ENCODE measurements around the gene KRTAP6-3.

The KRTAP6-3 gene, protein sequence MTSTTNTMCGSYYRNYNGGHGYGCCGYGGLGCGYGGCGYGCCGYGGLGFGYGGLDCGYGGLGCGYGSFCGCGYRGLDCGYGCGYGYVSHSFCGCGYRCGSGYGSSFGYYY

DNA sequence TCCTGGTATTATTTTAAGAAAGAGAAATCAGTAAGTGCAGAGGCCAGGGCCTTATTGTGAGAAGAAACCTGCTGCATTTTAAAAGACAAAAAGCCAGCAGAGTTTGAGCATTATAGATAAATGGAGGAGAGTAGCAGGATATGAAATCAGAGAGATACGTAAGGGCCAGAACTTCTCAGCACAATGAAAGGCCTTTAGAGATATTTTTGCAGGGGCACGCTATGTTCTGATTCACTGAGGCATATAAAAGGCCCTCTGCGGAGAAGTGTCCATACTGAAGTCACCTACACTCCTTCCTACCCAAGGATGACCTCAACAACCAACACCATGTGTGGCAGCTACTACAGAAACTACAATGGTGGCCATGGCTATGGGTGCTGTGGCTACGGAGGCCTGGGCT lies at the start of gene KRTAP6-3:
Gene KRTAP6-3 (plus strand): TSS at position 301 of the 400 bp plus-strand sequence. CDS start 6 bp downstream, at position 307.
- TF ChIP-seq Cebpa-rat (IDR thresholded peaks at IDR 0.05) = no peak
- H3K27ac ChIP-seq = no peak within 1 kb of the TSS
- no peak within 1 kb of the TSS for H3K9ac ChIP-seq
- H4K20me1 ChIP-seq = no peaks in the 10 kb centered on the region
- H3K4me1 ChIP-seq = no peaks in the 10 kb centered on the region
- no peaks in the 10 kb centered on the region for H3K36me3 ChIP-seq
- H3K9me3 ChIP-seq = no peaks in the 10 kb centered on the region
- no peak within 1 kb of the TSS for H3K4me2 ChIP-seq
- H3K27me3 ChIP-seq = no peaks in the 10 kb centered on the region
- H3K4me3 ChIP-seq = no peak within 1 kb of the TSS

DNA sequence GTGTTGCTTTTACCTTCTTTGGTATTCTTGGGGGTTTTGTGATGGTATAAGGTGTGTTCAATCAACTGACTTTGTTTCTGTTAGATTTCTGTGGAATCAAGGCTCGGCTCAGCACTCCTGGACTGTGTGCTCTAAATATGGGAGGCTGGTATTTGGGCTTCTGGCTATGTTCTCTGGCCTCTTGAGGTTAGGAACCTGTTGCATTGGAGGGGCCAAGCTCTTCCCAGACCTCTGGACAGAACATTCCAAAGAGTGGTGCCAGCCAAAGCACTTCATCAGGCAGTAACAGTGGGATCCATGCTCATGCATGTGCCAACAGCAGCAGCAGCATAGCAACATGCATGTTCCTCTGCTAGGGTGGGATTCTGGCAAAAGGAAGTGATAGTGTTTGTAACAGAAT lies 39.5 kb upstream of the KRTAP6-3 start:
- H3K27me3 ChIP-seq = no peaks in the 10 kb centered on the region
- TF ChIP-seq Cebpa-rat (IDR thresholded peaks at IDR 0.05) = no peak
- no peak overlapping the region for H3K4me2 ChIP-seq
- no peaks in the 10 kb centered on the region for H3K36me3 ChIP-seq
- no peaks in the 10 kb centered on the region for H4K20me1 ChIP-seq
- no peak overlapping the region for H3K4me3 ChIP-seq
- H3K9me3 ChIP-seq = no peaks in the 10 kb centered on the region
- H3K9ac ChIP-seq = no peak overlapping the region
- H3K4me1 ChIP-seq = no peaks in the 10 kb centered on the region
- H3K27ac ChIP-seq = no peak overlapping the region

DNA sequence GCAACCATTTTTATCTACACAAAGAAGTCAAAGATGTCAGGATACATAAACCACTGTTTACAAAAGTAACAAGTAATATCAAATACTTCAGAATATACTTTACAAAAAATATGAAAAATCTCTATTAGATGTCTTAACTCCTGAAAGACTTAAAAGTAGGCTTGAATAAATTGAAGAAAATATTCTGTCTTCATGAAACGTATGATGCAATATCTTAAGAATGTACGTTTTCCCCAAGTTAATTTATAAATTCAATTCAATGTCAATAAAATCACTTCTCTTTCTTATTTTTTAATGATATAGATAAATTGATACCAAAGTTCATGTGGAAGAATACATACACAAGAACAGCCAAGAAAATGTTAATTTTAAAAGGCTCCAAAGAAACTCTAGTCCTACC lies 37.1 kb upstream of the KRTAP6-3 start:
- H3K27me3 ChIP-seq = no peaks in the 10 kb centered on the region

DNA sequence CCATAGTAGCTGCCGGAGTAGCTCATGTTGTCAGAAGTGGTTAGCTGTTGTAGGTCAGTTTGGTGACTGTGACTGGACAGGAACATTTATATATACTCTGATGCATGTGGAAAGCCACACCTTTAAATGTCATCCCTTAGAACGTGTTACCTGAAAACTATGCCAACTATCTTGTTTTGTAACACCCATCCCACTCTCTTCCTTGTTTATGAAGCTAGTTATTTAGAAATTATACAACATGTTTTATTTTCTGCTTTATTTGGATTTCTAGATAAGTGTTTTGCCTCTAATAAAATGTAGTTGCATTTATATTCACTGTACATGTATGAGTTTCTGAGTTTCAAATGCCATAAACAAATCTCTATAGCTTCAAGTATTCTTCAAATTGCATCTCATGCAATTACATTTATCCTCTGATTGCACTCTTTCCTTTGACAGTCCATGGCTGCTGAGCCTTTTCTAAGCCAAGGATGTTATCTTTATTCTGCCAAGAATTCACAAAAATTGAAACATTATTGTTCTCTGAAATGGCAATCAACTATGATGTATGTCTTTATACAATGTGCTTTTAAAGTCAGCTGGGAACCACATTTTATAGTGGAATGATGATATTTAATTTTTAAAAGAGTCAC lies 30.9 kb upstream of the KRTAP6-3 start, which contains the start of gene KRTAP19-7:
Gene KRTAP19-7 (minus strand): TSS at position 51 of the 632 bp plus-strand sequence. CDS start 25 bp downstream, at position 26.
- Histone ChIP-seq H3K36me3 (no peaks in the 10 kb centered on the region), H3K9ac (no peak within 1 kb of the TSS), H4K20me1 (no peaks in the 10 kb centered on the region), H3K4me3 (no peak within 1 kb of the TSS), H3K4me2 (no peak within 1 kb of the TSS), H3K27ac (no peak within 1 kb of the TSS), H3K27me3 (no peaks in the 10 kb centered on the region), H3K9me3 (no peaks in the 10 kb centered on the region), H3K4me1 (no peaks in the 10 kb centered on the region)
- TF ChIP-seq Cebpa-rat (IDR thresholded peaks at IDR 0.05) = no peak

More for the DNA sequence above, 37.1 kb upstream of the KRTAP6-3 start:
- Histone ChIP-seq H3K4me1 (no peaks in the 10 kb centered on the region), H3K9ac (no peak overlapping the region), H3K4me2 (no peak overlapping the region), H3K9me3 (no peaks in the 10 kb centered on the region), H3K27ac (no peak overlapping the region), H4K20me1 (no peaks in the 10 kb centered on the region), H3K4me3 (no peak overlapping the region), H3K36me3 (no peaks in the 10 kb centered on the region)
- TF ChIP-seq Cebpa-rat (IDR thresholded peaks at IDR 0.05) = no peak

DNA sequence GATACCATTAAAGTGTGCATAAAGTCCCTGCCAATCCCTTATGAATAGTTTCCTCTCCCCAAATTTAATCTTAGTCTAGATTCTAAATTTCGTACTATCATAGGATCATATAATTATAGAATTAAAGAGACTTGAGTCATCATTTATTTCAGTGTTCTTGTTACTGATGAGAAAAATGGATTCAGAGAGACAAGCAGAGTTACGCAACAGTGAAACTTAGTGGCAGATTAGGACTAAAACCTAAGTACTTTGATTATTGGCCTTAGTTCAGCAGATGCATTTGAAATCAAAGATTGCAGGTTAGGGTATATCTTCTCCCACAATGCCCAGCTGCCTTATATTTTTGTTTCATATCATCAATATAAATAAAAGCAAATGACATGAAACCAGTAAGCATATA lies 30.3 kb upstream of the KRTAP6-3 start:
- Histone ChIP-seq H3K27ac (no peak overlapping the region), H3K9me3 (no peaks in the 10 kb centered on the region), H4K20me1 (no peaks in the 10 kb centered on the region), H3K4me3 (no peak overlapping the region), H3K27me3 (no peaks in the 10 kb centered on the region), H3K4me2 (no peak overlapping the region), H3K9ac (no peak overlapping the region), H3K4me1 (no peaks in the 10 kb centered on the region), H3K36me3 (no peaks in the 10 kb centered on the region)
- TF ChIP-seq Cebpa-rat (IDR thresholded peaks at IDR 0.05) = no peak

DNA sequence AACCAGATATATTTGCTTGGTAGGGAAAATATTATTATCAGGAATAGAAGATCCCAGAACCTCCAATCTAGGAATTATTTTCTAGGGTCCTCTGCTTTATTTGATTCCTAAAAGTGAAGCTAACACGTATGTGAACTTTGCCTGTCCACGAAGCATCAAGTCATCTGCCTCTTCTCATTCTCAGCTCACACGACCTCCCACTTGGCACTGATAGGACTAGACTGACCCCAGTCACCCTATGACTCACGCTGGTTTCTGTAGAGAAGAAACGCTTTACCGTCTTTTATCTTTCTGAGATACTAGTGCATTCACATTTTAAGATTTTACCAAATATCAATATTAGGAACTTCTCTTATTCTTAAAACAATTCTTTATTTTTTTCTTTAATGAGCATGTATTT lies 29.2 kb upstream of the KRTAP6-3 start:
- Histone ChIP-seq H3K9me3 (no peaks in the 10 kb centered on the region), H3K27me3 (no peaks in the 10 kb centered on the region), H3K9ac (no peak overlapping the region)

DNA sequence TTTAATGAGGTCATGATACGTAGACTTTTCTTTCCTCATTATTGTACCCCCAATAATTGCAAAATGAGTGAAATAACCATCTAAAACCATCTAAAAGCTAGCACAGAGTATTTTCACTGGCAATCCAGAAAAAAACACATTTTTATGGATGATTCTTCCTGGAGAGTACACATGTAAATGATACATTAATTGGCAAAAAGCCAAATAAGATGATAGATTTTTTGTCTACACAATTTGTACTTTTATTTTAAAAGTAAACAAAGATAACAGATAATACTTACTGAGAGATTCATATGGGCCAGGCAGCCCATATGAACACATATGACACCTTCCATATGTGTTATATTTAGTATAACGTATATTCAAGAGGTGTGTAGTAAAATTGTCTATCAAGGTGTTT lies 28.6 kb upstream of the KRTAP6-3 start:
- Histone ChIP-seq H3K27ac (no peak overlapping the region), H3K9me3 (no peaks in the 10 kb centered on the region)
- TF ChIP-seq Cebpa-rat (IDR thresholded peaks at IDR 0.05) = no peak

More for the DNA sequence above, 29.2 kb upstream of the KRTAP6-3 start:
- H3K4me3 ChIP-seq = no peak overlapping the region
- no peaks in the 10 kb centered on the region for H3K36me3 ChIP-seq
- no peaks in the 10 kb centered on the region for H3K4me1 ChIP-seq
- H3K4me2 ChIP-seq = no peak overlapping the region
- H4K20me1 ChIP-seq = no peaks in the 10 kb centered on the region
- no peak for TF ChIP-seq Cebpa-rat (IDR thresholded peaks at IDR 0.05)
- H3K27ac ChIP-seq = no peak overlapping the region

DNA sequence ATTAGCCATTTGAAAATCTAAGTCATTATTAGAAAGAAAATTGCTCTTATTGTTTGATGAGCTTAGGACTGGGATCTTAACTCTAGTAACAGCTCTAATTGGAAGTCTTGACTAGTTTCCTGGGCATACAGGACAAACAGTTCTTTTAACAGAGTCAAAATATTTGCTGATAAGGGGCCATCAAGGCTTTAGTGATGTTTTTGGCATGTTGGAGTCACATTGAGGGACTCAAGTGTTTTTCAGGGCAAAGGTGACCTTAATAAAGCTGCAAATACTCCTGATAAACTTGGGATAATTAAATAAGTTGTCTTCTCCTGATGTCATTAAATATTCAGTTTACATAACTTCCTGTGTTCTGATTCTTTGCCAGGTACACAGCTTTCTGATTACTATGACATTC lies 24.6 kb upstream of the KRTAP6-3 start:
- no peaks in the 10 kb centered on the region for H3K4me1 ChIP-seq
- H3K27ac ChIP-seq = no peak overlapping the region
- H3K4me2 ChIP-seq = no peak overlapping the region
- H3K27me3 ChIP-seq = no peaks in the 10 kb centered on the region
- no peaks in the 10 kb centered on the region for H3K9me3 ChIP-seq
- no peaks in the 10 kb centered on the region for H3K36me3 ChIP-seq
- no peaks in the 10 kb centered on the region for H4K20me1 ChIP-seq
- H3K4me3 ChIP-seq = no peak overlapping the region
- TF ChIP-seq Cebpa-rat (IDR thresholded peaks at IDR 0.05) = no peak
- H3K9ac ChIP-seq = no peak overlapping the region

More for the DNA sequence above, 28.6 kb upstream of the KRTAP6-3 start:
- H3K9ac ChIP-seq = no peak overlapping the region
- no peaks in the 10 kb centered on the region for H3K4me1 ChIP-seq
- H3K36me3 ChIP-seq = no peaks in the 10 kb centered on the region
- no peak overlapping the region for H3K4me3 ChIP-seq
- H4K20me1 ChIP-seq = no peaks in the 10 kb centered on the region
- no peaks in the 10 kb centered on the region for H3K27me3 ChIP-seq
- H3K4me2 ChIP-seq = no peak overlapping the region

DNA sequence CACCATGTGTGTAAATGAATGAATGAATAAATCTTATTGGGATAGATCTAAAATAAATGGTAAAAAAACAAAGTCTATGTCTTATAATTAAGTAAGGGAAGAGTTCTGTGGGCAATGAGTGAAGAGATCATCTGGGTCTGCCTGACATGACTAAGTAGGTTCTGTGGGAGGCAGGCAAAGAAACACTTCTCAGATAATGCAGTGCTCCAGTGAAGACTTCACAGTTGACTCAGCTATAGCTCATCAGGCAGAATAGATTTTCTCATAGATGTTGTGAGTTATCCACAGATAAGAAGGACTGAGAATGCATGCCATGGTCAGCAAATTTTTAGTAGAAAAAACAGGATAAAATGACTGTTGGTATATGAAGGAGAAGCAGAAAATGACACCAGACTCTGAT lies 14.5 kb upstream of the KRTAP6-3 start:
- TF ChIP-seq Cebpa-rat (IDR thresholded peaks at IDR 0.05) = no peak
- Histone ChIP-seq H3K4me1 (no peaks in the 10 kb centered on the region), H3K9ac (no peak overlapping the region), H3K36me3 (no peaks in the 10 kb centered on the region), H3K27ac (no peak overlapping the region), H3K9me3 (no peaks in the 10 kb centered on the region), H4K20me1 (no peaks in the 10 kb centered on the region), H3K27me3 (no peaks in the 10 kb centered on the region), H3K4me3 (no peak overlapping the region), H3K4me2 (no peak overlapping the region)

DNA sequence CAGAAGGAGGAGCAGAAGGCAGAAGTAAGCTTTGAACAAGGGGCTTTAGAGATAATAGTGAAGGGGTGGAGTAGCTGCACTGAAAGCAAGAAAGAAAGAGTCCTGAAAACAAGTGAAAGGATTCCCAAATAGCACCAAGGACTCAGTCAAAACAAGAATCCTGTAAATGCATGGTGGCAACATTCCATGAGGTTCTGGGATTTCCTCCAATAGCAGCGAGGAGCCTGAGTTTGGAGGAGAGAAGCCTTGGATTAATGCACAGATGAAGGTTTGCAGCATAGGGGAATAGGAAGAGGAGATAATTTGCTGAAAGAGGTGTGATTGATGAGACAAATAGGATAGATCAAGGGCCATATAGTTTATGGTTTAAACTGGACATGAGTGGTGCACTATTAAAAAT lies 12.9 kb upstream of the KRTAP6-3 start:
- H3K4me1 ChIP-seq = no peaks in the 10 kb centered on the region
- no peak overlapping the region for H3K4me2 ChIP-seq
- no peak overlapping the region for H3K9ac ChIP-seq
- no peaks in the 10 kb centered on the region for H3K27me3 ChIP-seq
- H3K36me3 ChIP-seq = no peaks in the 10 kb centered on the region
- TF ChIP-seq Cebpa-rat (IDR thresholded peaks at IDR 0.05) = no peak
- H3K9me3 ChIP-seq = no peaks in the 10 kb centered on the region
- H4K20me1 ChIP-seq = no peaks in the 10 kb centered on the region
- H3K27ac ChIP-seq = no peak overlapping the region
- H3K4me3 ChIP-seq = no peak overlapping the region
